ENCODE data around the gene LSAMP. TPM values are rescaled to one million over a fixed set of nuclear protein-coding genes. Genes with fewer than 3 reads are reported as not detected.

The LSAMP gene
- total RNA-seq, 2 donors from 2014 or later, result 1.1 to 5.9 TPM

DNA sequence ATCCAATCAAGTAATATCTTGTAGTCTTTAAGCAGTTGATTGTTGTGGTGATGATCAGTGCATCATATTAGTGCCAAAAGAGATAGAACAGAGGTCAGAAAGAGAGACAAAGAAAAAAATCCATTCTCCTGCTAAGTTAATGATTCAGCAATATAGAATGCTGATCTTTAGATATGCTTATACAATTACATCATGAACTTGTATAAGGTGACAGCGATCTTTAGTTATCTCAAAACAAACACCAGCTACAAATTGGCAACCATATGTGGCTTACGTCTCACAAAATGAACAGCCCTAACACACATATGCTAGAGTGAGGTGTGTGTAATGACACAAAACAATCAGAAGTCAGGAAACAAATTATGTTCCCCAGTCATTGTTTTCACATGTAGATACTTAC, 12.5 kb downstream of the LSAMP start:
- no peaks in the 10 kb centered on the region for H3K27me3 ChIP-seq
- no peaks in the 10 kb centered on the region for H3K9me3 ChIP-seq
- TF ChIP-seq, protein P1, sequence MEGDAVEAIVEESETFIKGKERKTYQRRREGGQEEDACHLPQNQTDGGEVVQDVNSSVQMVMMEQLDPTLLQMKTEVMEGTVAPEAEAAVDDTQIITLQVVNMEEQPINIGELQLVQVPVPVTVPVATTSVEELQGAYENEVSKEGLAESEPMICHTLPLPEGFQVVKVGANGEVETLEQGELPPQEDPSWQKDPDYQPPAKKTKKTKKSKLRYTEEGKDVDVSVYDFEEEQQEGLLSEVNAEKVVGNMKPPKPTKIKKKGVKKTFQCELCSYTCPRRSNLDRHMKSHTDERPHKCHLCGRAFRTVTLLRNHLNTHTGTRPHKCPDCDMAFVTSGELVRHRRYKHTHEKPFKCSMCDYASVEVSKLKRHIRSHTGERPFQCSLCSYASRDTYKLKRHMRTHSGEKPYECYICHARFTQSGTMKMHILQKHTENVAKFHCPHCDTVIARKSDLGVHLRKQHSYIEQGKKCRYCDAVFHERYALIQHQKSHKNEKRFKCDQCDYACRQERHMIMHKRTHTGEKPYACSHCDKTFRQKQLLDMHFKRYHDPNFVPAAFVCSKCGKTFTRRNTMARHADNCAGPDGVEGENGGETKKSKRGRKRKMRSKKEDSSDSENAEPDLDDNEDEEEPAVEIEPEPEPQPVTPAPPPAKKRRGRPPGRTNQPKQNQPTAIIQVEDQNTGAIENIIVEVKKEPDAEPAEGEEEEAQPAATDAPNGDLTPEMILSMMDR (IDR thresholded peaks at IDR 0.05), result no peak
- no peak overlapping the region for H3K27ac ChIP-seq
- no peaks in the 10 kb centered on the region for H3K36me3 ChIP-seq
- no peaks in the 10 kb centered on the region for H3K4me1 ChIP-seq
- no peak for DNase-seq
- intact Hi-C loops (cut with DNase I), result no loop called here
- H3K4me3 ChIP-seq, result no peak overlapping the region
- H3K9ac ChIP-seq (ENCODE audit: low read depth in 2 of 2, low read length in 2 of 2), result no peak overlapping the region

DNA sequence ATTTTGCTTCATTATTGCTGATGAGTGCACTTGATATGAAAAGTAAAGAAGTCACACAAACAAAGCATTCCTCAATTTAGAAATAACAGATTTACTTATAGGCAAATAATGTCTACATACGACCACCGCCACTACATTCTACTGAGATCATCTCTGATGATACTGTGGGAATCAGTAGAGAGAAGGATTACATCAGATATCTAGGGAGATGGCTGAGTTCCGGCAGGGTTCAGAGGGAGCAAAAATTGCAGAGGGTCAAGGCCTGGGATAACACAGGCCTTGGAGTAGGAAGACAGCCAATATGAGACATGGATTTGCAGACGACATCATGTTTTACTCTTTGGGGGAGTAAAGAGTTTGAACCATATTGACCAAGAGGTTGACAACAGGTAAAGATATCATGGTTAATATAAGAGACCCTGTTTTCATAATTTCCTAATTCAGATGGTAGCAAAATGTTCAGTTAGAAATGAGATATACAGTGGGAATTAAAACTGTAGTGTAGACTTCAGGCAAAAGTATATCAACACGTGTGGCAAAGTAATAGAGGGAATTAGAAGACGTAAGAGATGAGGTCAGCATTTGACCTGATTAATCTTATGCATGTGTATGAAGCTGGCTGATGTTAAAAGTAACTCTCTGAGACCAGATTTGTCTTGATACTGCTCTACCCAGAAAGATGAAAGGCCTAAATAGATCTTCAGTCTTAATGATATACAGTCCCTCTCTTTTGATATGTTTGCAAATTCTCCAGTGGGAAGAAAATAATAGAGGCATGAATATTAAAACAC, 15.6 kb downstream of the LSAMP start:
- DNase-seq, result no peak
- H3K9me3 ChIP-seq, result no peaks in the 10 kb centered on the region
- no peak overlapping the region for H3K27ac ChIP-seq
- no peak overlapping the region for H3K4me3 ChIP-seq
- no peaks in the 10 kb centered on the region for H3K27me3 ChIP-seq
- H3K4me1 ChIP-seq, result no peaks in the 10 kb centered on the region
- intact Hi-C loops (cut with DNase I), result no loop called here
- TF ChIP-seq, protein P1 (IDR thresholded peaks at IDR 0.05), result no peak
- H3K9ac ChIP-seq (ENCODE audit: low read depth in 2 of 2, low read length in 2 of 2), result no peak overlapping the region
- H3K36me3 ChIP-seq, result no peaks in the 10 kb centered on the region

DNA sequence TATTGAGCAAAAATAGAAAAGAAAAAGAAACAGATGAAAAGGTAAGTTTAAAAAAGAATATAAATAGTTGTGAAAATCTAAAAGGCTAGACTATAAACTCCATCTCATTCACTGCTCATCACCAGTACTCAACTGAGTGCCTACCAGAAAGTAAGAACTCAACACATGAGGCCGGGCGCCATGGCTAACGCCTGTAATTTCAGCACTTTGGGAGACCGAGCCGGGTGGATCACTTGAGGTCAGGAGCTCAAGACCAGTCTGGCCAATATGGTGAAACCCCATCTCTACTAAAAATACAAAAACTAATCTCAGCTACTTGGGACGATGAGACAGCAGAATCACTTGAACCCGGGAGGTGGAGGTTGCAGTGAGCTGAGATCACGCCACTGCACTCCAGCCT, 19.3 kb downstream of the LSAMP start:
- no peak overlapping the region for H3K4me3 ChIP-seq
- no peak for DNase-seq
- H3K27ac ChIP-seq, result no peak overlapping the region
- TF ChIP-seq, protein P1 (IDR thresholded peaks at IDR 0.05), result no peak
- no peaks in the 10 kb centered on the region for H3K36me3 ChIP-seq
- no peaks in the 10 kb centered on the region for H3K4me1 ChIP-seq
- H3K27me3 ChIP-seq, result no peaks in the 10 kb centered on the region
- intact Hi-C loops (cut with DNase I), result no loop called here
- no peaks in the 10 kb centered on the region for H3K9me3 ChIP-seq
- H3K9ac ChIP-seq (ENCODE audit: low read depth in 2 of 2, low read length in 2 of 2), result no peak overlapping the region

DNA sequence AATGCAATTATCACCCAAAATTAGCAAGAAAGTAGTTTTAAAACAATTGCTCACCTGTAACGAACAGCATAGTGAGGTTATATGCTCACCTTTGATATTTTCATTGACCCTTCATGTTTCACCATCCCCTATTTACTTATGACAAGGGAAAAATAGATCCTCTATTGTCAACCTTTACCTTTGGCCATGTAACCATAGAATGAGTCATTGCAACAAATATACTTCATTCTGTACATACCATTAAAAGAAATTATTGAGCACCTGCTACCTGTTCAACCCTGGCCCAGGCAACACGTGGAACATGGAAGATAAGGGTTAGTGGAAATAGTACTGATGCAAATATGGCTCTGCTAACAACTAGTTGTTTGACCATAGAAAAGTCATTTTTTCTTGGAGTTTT, 20.2 kb downstream of the LSAMP start:
- Histone ChIP-seq H3K4me3 (no peak overlapping the region), H3K9me3 (no peaks in the 10 kb centered on the region), H3K9ac (ENCODE audit: low read depth in 2 of 2, low read length in 2 of 2) (no peak overlapping the region), H3K27ac (no peak overlapping the region), H3K4me1 (no peaks in the 10 kb centered on the region), H3K36me3 (no peaks in the 10 kb centered on the region), H3K27me3 (no peaks in the 10 kb centered on the region)
- TF ChIP-seq, protein P1 (IDR thresholded peaks at IDR 0.05), result no peak
- DNase-seq, result no peak
- intact Hi-C loops (cut with DNase I), result no loop called here

GRCh38 chr3:116423945-116424344, 21.3 kb downstream of the LSAMP start:
- Histone ChIP-seq H3K36me3 (no peaks in the 10 kb centered on the region), H3K4me3 (no peak overlapping the region), H3K4me1 (no peaks in the 10 kb centered on the region), H3K27me3 (no peaks in the 10 kb centered on the region), H3K27ac (no peak overlapping the region), H3K9me3 (no peaks in the 10 kb centered on the region), H3K9ac (ENCODE audit: low read depth in 2 of 2, low read length in 2 of 2) (no peak overlapping the region)
- intact Hi-C loops (cut with DNase I), result no loop called here
- DNase-seq, result no peak
- TF ChIP-seq, protein P1 (IDR thresholded peaks at IDR 0.05), result no peak

Measured in colonic mucosa (tissue), 4 donors.